Measurements from ENCODE around the gene GRID2.

Gene GRID2

GRCh38 chr4:93407493-93408275, 1103.9 kb downstream of the GRID2 start:
- no peak for DNase-seq (ENCODE audit: low read depth, low spot score)

DNA sequence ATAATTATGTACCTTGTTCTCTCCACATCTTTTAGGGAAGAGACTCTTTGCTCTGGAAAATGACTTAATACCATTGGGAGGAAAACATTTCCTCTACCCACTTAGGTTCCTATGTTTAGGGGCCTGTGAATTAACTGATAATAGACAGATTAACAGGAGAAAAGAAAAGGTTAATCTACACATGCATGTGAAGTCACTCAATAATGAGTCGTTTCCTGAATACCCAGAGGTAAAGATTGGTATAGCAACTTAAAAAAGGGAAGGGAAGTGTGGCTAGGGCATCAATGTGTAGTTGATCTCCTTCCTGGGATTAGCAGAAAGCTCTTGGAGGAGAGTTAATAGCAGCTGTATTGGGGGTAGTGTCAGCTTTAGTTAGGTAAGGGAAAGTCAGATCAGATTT, 1105.3 kb downstream of the GRID2 start:
- DNase-seq (ENCODE audit: low read depth, low spot score), result no peak

- no peak for DNase-seq (ENCODE audit: low read depth, low spot score)
Observed at GRCh38 chr4:93414041-93414550, 1110.3 kb downstream of the GRID2 start.

- DNase-seq (ENCODE audit: low read depth, low spot score), result no peak
Observed at GRCh38 chr4:93416344-93417128, 1112.8 kb downstream of the GRID2 start.

GRCh38 chr4:93431371-93431770, 1127.6 kb downstream of the GRID2 start:
- DNase-seq (ENCODE audit: low read depth, low spot score), result no peak

DNA sequence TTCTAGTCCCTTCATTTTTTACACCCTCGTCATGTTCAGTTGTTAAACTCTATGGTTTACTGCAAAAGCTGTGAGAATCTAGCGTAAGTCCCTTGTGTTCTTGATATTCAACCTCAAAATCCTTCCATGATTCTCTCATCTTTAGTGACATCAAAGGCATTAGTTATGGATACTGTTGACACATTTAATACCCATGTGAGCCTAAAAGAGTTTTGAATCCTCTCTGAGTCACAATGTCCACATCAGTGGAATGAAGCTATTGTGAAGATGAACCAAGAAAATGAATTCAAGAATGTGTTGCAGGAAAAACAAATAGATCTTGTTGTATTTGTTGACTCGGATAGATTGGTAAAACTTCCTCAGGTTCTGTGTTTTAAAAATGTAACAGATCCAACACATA, 1130.1 kb downstream of the GRID2 start:
- DNase-seq (ENCODE audit: low read depth, low spot score), result no peak

- DNase-seq (ENCODE audit: low read depth, low spot score), result no peak
Observed at GRCh38 chr4:93436000-93436626, 1132.3 kb downstream of the GRID2 start.

DNA sequence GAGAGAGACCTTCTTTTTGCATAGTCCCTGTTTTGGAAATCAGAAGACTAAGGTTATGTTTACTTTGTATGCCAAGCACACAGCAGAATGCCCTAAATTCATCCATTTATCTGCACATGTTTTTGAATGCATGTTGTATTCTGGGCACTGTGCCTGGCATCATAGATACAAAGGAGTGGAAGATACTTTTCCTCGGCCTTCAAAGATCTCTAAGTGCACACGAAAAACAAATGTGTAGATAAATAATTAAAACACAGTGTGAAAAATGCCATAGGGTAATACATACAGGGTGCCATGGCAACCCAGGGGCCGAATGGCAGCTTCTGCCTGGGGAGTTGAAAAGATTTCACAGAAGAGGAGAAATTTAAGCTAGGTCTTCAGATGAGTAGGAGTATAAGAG, 1134.2 kb downstream of the GRID2 start:
- DNase-seq (ENCODE audit: low read depth, low spot score), result no peak

- no peak for DNase-seq (ENCODE audit: low read depth, low spot score)
Observed at GRCh38 chr4:93444860-93445259, 1141.1 kb downstream of the GRID2 start.

GRCh38 chr4:93446038-93446437, 1142.3 kb downstream of the GRID2 start:
- DNase-seq (ENCODE audit: low read depth, low spot score), result no peak

DNA sequence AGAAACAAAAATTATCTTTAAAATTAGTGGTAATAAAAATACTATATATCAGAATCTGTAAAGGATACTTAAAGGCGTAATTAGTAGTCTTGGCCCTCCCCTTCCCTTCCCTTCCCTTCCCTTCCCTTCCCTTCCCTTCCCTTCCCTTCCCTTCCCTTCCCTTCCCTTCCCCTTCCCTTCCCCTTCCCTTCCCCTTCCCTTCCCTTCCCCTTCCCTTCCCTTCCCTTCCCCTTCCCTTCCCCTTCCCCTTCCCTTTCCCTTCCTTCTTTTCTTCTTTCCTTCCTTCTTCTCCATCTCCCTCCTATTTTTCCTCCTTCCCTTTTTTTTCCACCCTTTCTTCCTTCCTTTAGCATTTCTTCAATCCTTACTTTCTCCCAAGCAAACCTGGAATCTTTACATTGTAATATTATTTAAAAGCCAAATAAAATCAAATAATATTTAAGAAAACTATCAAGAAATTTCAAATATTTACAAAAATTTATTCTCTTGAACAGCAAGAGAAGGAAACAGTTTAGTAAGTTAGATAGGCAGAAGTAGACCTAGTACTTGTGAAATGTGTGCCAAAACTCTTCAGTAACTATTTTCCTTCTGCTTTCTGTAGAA, 1145.0 kb downstream of the GRID2 start:
- DNase-seq (ENCODE audit: low read depth, low spot score), result no peak

DNA sequence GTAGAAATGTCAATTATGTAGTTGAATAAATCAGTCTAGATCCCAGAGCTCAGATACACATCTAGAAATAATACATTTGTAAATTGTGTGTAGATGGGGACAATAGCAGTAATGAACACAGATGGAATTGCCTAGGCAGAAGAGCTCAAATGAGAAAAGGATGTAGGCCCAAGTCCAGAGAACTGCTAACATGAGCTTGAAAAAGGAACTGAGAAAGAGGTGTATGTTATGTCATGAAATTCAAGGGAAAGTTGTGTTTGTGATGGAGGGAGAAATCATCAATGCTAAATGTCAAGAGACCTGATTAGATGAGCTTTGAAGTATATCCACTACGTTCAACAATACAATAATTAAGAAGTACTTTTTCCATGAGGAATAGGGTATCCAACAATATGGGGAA, 1148.2 kb downstream of the GRID2 start:
- DNase-seq (ENCODE audit: low read depth, low spot score), result no peak

GRCh38 chr4:93461541-93461940, 1157.8 kb downstream of the GRID2 start:
- DNase-seq (ENCODE audit: low read depth, low spot score), result no peak

- no peak for DNase-seq (ENCODE audit: low read depth, low spot score)
Observed at GRCh38 chr4:93466446-93466845, 1162.7 kb downstream of the GRID2 start.

DNA sequence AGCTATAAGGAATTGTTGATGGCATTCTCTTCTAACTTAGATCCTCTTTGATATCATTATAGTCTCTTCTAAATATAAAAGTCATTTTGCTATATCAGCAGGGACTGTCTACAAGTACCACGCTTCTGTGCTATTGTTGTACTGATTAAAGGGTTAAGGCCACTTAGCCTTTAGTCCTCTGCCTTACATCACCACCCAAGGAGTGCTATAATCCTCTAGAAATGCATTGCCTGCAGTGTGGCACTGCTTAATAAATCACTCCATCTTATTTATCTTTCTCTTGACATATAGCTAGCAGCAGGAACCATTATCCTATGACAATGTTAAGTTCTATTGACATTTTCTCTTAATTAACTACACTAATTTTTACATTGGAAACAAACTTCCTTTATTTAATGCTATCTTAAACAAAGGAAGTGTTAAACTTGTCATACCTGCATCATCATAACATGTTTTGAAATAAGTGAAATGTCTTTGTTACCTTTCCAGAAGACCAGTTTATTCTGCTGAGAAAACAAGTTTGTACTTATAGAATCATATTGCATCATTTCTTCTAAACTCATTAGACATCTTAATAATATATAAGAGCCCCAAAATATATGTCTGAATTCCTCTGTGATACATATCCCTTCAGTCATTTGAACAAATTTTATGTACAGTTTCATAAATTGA, 1163.9 kb downstream of the GRID2 start:
- no peak for DNase-seq (ENCODE audit: low read depth, low spot score)

- DNase-seq (ENCODE audit: low read depth, low spot score), result no peak
Observed at GRCh38 chr4:93469560-93469959, 1165.8 kb downstream of the GRID2 start.

GRCh38 chr4:93475730-93476129, 1172.0 kb downstream of the GRID2 start:
- no peak for DNase-seq (ENCODE audit: low read depth, low spot score)

GRCh38 chr4:93478805-93479204, 1175.0 kb downstream of the GRID2 start:
- no peak for DNase-seq (ENCODE audit: low read depth, low spot score)

- DNase-seq (ENCODE audit: low read depth, low spot score), result no peak
Observed at GRCh38 chr4:93480452-93480851, 1176.7 kb downstream of the GRID2 start.

DNA sequence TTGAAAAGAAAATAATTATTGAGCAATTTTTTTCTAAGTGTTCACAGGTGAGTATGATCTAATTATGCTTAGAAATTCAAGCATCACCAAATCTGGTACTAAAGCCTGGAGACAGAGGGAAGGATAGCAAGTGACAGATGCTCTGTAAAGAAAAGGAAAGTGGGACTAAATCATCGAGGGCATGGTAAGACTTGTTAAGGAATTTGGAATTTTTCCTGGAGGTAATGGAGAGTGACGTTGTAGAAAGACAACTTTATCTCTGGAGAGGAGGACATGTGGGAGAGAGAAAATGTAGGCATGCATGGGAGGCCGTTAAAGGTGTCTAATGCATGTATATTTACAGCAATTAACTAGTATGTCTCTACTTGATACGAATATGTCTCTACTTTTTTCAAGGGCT, 1191.6 kb downstream of the GRID2 start:
- DNase-seq (ENCODE audit: low read depth, low spot score), result no peak

DNA sequence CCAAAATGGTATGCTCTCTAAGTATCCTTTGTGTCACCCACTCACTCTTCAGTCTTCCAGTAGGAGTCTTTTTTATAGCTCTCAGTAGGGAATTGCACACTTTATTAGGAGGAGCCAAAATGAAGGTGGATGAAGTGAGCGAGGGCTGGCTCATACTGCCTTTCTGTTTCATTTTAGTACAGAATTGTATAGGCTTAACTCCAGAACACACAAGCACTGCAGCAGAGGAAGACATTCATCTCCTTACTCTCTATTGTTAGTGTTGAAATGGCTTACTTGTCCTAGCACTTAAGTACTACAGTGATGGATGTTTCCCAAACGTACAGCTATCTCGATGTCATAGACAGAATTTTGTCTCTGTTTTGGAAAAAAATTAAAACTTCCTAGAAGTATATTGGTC, 1197.5 kb downstream of the GRID2 start:
- no peak for DNase-seq (ENCODE audit: low read depth, low spot score)

Measured in activated CD4-positive, CD25-positive, alpha-beta regulatory T cell treated with anti-CD3 and anti-CD28 coated beads, Interleukin-2, amount 50 U/mL, for 16 hours (primary cell).